ENCODE results near the gene OGFRL1.

The OGFRL1 gene

GRCh38 chr6:71298459-71298858 is 9.8 kb downstream of the OGFRL1 start:
- H3K27me3 ChIP-seq (ENCODE audit: insufficient read depth, poor library complexity, severe bottlenecking) = no peaks in the 10 kb centered on the region
- no peak for DNase-seq (ENCODE audit: low read depth in 1 of 2, low spot score in 1 of 2)
- TF ChIP-seq GABPA (IDR thresholded peaks at IDR 0.05; ENCODE audit: low read depth) = no peak
- no peak for TF ChIP-seq CTCF (IDR thresholded peaks at IDR 0.05; ENCODE audit: insufficient read depth, low read length)
- TF ChIP-seq POLR2AphosphoS5 (IDR thresholded peaks at IDR 0.05; ENCODE audit: low read depth) = no peak
- TF ChIP-seq SPI1 (IDR thresholded peaks at IDR 0.05; ENCODE audit: borderline replicate concordance, low read depth) = no peak
- no peak for TF ChIP-seq REST (IDR thresholded peaks at IDR 0.05; ENCODE audit: insufficient replicate concordance, low read depth)
- H3K27ac ChIP-seq (replicated peaks) = no peak overlapping the region
- no peak overlapping the region for H3K4me3 ChIP-seq (replicated peaks; ENCODE audit: insufficient read depth, low read length)

DNA sequence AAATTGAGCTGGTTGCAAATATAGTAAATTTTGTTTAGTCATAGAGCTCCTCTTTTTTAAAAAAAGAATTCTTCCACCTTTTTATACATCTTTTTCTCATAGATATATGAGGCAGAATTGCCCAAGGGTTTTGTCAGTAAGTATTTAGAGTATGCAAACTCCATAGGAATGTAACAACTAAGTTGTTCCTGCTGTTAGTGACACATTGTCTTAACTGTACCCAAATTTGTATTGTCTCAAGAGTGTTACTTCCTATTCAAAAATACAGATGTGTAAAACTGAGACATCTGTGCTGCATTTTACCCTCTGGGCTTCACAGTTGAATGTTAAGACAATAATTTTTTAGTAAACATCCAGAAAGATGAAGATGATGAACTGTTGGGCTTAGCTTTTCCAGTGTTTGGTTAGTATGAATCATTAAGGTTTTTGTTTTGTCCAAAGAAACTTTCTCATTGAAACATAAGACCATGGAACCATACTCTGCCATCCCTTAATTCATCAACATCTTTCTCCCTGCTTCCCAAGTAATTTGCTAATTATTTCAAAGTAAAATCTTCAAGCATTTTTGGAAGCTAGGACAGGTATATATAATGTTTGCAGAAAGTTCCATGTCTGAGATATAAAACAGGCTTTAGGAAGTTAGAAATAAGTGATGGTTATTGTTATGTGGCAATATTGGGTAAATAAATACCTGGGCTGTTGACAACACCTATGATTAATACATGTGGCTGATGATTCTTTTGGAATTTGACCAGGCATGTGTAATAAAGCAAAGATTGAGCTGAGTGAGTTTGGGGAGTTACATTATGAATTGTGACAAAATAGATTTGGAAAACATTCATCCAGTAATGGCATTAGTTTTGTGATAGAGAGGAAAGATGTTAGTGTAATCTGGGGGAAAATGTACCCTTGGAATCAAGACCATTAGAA is 11.2 kb downstream of the OGFRL1 start:
- Histone ChIP-seq H3K4me3 (replicated peaks; ENCODE audit: insufficient read depth, low read length) (no peak overlapping the region), H3K27me3 (ENCODE audit: insufficient read depth, poor library complexity, severe bottlenecking) (no peaks in the 10 kb centered on the region), H3K27ac (replicated peaks) (no peak overlapping the region)
- TF ChIP-seq POLR2AphosphoS5 (IDR thresholded peaks at IDR 0.05; ENCODE audit: low read depth) (no peak), SPI1 (IDR thresholded peaks at IDR 0.05; ENCODE audit: borderline replicate concordance, low read depth) (no peak), REST (IDR thresholded peaks at IDR 0.05; ENCODE audit: insufficient replicate concordance, low read depth) (no peak), CTCF (IDR thresholded peaks at IDR 0.05; ENCODE audit: insufficient read depth, low read length) (no peak), GABPA (IDR thresholded peaks at IDR 0.05; ENCODE audit: low read depth) (no peak)
- no peak for DNase-seq (ENCODE audit: low read depth in 1 of 2, low spot score in 1 of 2)

- H3K4me3 ChIP-seq (replicated peaks; ENCODE audit: insufficient read depth, low read length) = no peak overlapping the region
- no peak overlapping the region for H3K27ac ChIP-seq (replicated peaks)
- H3K27me3 ChIP-seq (ENCODE audit: insufficient read depth, poor library complexity, severe bottlenecking) = no peaks in the 10 kb centered on the region
- no peak for DNase-seq (ENCODE audit: low read depth in 1 of 2, low spot score in 1 of 2)
- no peak for TF ChIP-seq POLR2AphosphoS5 (IDR thresholded peaks at IDR 0.05; ENCODE audit: low read depth)
- TF ChIP-seq SPI1 (IDR thresholded peaks at IDR 0.05; ENCODE audit: borderline replicate concordance, low read depth) = no peak
- TF ChIP-seq REST (IDR thresholded peaks at IDR 0.05; ENCODE audit: insufficient replicate concordance, low read depth) = no peak
- TF ChIP-seq GABPA (IDR thresholded peaks at IDR 0.05; ENCODE audit: low read depth) = no peak
- no peak for TF ChIP-seq CTCF (IDR thresholded peaks at IDR 0.05; ENCODE audit: insufficient read depth, low read length)
Measured at GRCh38 chr6:71300561-71301168, 12.1 kb downstream of the OGFRL1 start.
